Inferior parietal cortex (tissue), 1 donor: Measurements from ENCODE around the gene ADARB2.

Experiments used
- DNase-seq: peaks from one replicate; pipeline ENCODE4 v3.0.0-alpha.2; 2016; ENCODE audit errors: extremely low spot score

The ADARB2 gene

GRCh38 chr10:1596482-1597099 lies 140.7 kb downstream of the ADARB2 start:
- DNase-seq: no peak

DNA sequence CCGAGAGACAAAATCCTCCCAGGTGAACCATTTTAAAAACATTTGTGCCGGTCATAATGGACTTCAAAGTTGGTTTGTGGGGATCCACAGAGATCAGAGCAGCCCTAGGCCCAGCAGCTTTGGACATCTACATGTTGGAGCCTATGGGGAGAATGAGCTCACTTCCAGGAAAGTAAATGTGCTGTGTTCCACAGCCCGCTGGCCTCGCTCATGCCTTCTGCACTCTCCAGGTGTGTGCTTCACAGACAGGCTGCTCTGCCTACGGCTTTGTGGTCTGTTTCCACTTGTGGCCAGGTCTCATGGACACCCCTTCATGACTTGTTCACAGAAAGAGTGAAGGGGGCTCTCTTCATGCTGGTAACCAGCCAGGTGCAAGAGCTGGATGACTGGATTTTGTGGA lies 141.6 kb downstream of the ADARB2 start:
- no peak for DNase-seq

DNA sequence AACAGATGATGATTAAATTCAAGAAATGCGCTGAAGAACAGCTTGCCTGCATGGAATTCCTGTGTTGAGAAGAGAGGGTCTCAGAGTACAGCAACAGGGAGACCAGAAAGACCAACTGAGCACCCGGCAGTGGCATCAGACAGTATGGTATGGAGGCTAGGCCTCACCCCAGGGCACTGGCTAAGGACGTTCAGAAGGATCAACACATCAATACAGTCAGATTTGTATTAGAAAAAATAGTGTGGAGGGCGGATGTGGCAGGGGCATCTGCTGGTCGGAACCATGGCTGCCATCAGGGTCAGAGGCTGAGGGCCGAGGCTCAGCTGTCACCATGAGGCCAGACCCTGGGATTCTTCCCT lies 142.1 kb downstream of the ADARB2 start:
- DNase-seq: no peak

GRCh38 chr10:1594372-1595241 lies 142.7 kb downstream of the ADARB2 start:
- DNase-seq: no peak

- no peak for DNase-seq
These were observed 145.6 kb downstream of the ADARB2 start for GRCh38 chr10:1591742-1592141.

GRCh38 chr10:1591045-1591444 lies 146.3 kb downstream of the ADARB2 start:
- DNase-seq: no peak

DNA sequence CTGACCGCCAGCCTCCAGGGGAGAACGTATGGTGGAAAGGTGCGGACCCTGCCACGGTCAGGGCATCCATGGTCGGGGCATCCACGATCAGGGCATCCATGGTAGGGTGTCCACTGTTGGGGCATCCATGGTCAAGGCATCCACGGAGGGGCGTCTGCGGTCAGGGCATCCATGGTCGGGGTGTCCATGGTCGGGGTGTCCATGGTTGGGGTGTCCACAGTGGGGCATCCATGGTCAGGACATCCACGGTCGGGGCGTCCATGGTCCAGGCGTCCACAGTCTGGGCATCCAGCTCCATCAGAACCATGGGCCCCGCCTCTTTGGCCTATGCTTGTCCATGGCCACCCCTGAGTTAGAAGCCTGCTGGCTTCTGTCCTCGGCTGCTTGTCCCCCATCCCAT lies 148.1 kb downstream of the ADARB2 start:
- no peak for DNase-seq

DNA sequence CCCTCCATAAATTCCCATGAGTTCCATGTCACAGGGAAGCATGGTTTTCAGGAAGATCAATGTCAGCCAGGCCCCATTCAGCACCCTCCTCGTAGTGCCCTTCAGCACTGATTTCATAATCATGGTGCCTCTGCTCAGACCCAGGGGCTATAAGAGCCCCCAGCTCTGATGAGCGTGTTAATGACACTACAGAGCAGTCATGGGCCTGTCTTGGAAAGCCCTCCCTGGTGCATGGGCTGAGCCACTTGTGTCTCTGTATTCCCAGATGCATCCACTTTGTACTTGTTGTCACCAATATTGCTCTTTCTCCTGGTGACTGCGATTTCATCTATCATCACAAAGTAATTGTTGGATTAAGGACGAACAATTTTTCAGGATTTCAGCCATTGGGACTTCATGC lies 154.6 kb downstream of the ADARB2 start:
- no peak for DNase-seq

- DNase-seq: no peak
These were observed 156.1 kb downstream of the ADARB2 start for GRCh38 chr10:1581189-1581588.

- no peak for DNase-seq
These were observed 157.7 kb downstream of the ADARB2 start for GRCh38 chr10:1579671-1580070.

GRCh38 chr10:1579141-1579491 lies 158.2 kb downstream of the ADARB2 start:
- peak; percentile 8 for DNase-seq

DNA sequence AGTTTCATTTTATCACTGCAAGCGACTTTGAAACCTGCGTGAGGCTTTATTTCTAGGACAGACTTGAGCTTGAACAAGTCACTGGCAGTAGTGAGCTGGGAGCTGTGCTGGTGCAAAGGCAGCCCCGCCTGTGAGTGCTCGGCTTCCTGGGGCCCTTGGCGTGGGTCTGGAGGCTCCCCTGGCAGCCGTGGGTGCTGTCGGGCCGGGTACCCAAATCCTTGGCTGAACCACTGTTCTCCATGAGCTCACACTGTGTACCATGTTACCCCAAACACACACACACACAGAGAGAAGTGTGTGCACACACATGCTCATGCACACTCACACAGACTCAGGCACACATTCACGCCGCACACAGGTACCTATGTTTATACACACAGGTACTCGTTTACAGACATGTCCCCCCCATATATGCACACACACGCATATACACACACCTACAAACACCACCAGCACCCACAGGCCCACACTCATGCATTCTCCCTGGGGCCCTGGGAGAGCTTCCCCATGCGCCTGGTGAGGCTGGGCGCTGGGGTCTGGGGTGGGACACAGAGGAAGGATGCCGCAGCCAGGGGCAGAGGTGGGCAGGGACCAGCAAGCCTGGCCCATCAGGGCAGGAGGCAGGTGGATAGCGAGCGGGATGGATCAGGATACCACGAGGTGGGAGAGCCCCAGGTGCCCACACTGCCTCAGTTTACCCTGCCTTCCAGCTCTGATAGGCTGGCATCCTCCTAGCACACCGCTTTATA lies 158.8 kb downstream of the ADARB2 start:
- DNase-seq: no peak

- DNase-seq: no peak
These were observed 159.4 kb downstream of the ADARB2 start for GRCh38 chr10:1577945-1578344.

- DNase-seq: no peak
These were observed 160.0 kb downstream of the ADARB2 start for GRCh38 chr10:1577373-1577770.

DNA sequence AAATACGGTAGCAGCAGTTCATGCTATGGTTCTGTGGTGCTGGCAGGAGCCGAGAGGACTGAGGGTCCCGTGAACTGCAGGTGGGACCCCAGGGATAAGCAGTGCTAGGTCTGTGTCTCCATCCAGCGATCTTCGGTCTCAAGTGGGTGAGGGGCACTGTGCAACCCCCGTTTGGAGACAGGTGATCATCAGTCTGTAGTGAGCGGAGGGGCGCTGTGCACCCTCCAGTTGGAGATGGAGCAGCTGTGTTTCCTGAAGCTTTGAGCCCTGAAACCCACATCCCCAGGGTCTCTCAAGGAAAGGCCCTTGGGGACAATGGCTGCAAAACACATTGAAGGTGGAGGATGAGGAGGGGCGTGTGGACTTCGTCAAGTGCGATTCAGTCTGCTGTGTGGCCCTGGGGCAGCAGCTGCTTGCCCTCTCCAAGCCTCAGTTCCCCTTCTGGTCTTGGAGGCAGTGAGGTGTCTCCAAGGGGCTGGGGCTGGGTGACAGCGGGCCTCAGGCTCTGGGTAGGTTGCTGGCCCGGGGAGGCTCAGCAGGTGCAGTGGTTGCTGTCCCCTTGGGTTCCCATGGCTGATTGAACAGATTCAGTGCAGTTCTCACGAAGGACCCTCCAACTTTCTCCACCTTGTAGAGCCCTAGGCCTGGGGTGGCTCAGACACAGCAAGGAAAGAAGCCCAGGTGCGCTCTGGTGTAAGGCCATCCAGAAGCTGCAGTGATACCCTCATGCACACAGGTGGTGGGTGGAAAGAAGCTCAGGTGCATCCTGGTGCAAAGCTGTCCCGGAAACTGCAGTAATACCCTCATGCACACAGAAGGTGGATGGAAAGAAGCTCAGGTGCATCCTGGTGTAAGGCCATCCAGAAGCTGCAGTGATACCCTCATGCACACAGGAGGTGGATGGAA lies 160.6 kb downstream of the ADARB2 start:
- DNase-seq: no peak

DNA sequence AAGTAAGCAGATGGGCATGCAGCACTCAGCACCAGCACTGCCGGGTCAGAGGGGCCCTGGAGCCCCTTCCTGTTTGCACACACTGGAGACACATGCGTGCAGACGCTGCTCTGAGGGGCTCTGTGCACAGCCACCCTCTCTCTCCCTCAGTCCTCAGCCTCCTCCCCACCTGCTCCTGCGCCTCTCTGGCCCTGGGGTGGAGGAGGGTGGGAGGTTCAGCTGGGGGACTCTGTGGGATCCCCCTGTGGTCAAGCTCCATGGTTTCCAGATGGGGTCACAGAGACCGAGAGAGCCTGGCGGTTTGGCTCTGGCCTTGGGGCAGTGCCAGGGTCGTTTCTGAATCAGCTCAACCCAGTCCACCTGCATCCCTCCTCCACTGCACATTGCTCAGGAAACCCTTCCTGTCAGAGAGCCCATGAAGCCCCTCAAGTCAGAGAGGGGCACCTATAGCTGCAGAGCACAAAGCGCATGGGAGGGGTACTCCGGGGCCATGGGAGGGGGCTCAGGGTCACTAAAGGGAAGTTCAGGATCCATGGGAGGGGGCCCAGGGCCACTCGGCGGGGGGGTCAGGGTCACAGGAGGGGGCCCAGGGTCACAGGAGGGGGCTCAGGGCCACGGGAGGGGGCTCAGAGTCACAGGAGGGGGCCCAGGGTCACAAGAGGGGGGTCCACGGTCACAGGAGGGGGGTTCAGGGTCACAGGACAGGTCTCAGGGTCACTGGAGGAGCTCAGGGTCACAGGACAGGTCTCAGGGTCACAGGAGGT lies 161.7 kb downstream of the ADARB2 start:
- no peak for DNase-seq

- no peak for DNase-seq
These were observed 162.6 kb downstream of the ADARB2 start for GRCh38 chr10:1574719-1575118.

DNA sequence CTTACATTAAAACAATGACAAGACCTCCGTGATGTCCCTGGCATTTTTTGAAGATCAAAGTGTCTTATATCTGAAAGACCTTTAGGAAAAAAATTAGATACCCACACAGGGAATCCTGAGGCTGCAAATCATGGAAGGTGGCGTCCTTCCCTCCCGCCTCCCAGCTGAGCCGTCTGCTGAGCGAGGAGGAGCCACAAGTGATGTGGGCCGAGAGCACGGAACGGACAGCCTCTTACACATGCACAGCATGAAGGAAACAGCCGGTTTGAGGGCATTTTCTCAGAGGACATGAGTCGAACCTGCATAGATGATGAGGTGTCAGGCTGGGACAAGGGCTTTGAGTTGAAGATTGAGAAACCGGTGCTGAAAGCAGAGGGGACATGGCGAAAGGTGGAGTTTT lies 163.3 kb downstream of the ADARB2 start:
- no peak for DNase-seq

DNA sequence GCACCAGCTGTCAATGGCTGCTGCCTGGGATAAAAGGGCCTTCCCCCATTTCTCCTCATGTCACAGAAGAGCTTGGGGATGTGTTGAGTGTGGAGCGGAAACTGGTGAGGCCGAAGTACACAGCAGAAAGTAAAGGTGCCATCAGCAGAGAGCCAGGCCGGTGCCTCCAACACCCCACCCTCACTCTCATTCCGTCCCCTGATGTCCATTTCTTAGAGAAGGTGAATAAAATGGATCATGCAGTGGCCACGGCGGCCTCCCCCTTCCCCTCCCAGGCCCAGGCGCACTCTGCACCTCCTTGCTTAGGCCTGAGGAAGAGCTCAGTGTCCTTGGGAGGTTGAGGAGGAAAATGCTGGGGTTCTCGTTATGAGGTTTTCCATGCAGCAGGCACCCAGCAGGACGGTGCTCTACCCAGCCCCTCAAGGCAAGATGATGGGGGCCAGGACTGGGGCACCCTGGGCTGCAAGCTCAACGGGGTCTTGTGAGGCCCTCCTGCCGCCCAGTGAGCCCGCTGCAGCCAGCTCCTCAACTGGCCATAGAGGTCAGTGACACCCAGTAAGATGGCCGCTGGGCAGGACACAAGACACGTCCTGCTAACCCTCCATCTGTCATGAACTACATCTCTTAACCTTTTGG lies 163.9 kb downstream of the ADARB2 start:
- no peak for DNase-seq

GRCh38 chr10:1572519-1573333 lies 164.6 kb downstream of the ADARB2 start:
- DNase-seq: no peak
